Measurements from ENCODE around the gene ANGPTL8. TPM values are rescaled to one million over a fixed set of nuclear protein-coding genes. Genes with fewer than 3 reads are reported as not detected.
A peak's percentile ranks its signal among the peaks of the same experiment; 100 is the strongest.

ANGPTL8 gene
- total RNA-seq, 6 donors from 2014 or later: 5.2 TPM; not detected in 5

- Histone ChIP-seq H3K4me3 (no peak overlapping the region), H3K36me3 (peaks cover 0 to 82% (median 53%) of the 10 kb centered on the region in 4 donors), H3K9me3 (no peaks in the 10 kb centered on the region), H3K27ac (no peak overlapping the region), H3K27me3 (no peaks in the 10 kb centered on the region), H3K4me1 (no peaks in the 10 kb centered on the region)
- TF ChIP-seq POLR2AphosphoS5 (IDR thresholded peaks at IDR 0.05) (no peak), CTCF (IDR thresholded peaks at IDR 0.05) (no peak), POLR2A (IDR thresholded peaks at IDR 0.05) (no peak), EP300 (IDR thresholded peaks at IDR 0.05) (no peak)
- ATAC-seq (ENCODE audit: low FRiP score in 2 of 2) (no peak), DNase-seq (no peak)
- 86 to 94% methylated on average over 6 of the region's 6 CpGs for WGBS, 2 donors
These were observed 25.0 kb upstream of the ANGPTL8 start for GRCh38 chr19:11214387-11214786.

- DNase-seq (no peak), ATAC-seq (ENCODE audit: low FRiP score in 2 of 2) (no peak)
- no peak for TF ChIP-seq POLR2AphosphoS5 (IDR thresholded peaks at IDR 0.05)
- no peak for TF ChIP-seq EP300 (IDR thresholded peaks at IDR 0.05)
- TF ChIP-seq CTCF (IDR thresholded peaks at IDR 0.05): no peak
- no peak for TF ChIP-seq POLR2A (IDR thresholded peaks at IDR 0.05)
- no peak overlapping the region for H3K4me3 ChIP-seq
- WGBS, 2 donors: 97 to 100% methylated on average over 3 of the region's 3 CpGs
- no peaks in the 10 kb centered on the region for H3K27me3 ChIP-seq
- peaks cover 2 to 89% (median 50%) of the 10 kb centered on the region in 4 donors for H3K36me3 ChIP-seq
- no peaks in the 10 kb centered on the region for H3K4me1 ChIP-seq
- no peak overlapping the region for H3K27ac ChIP-seq
- H3K9me3 ChIP-seq: peaks cover 0 to 9% (median 2%) of the 10 kb centered on the region in 4 donors
These were observed 18.3 kb upstream of the ANGPTL8 start for GRCh38 chr19:11221082-11221598.

- peak overlapping the region in 1 of 4 donors; percentile 27 for H3K27ac ChIP-seq
- 90 to 100% methylated on average over 2 to 3 of the region's 3 CpGs for WGBS, 2 donors
- DNase-seq: no peak
- peaks cover 0 to 9% (median 2%) of the 10 kb centered on the region in 4 donors for H3K9me3 ChIP-seq
- H3K36me3 ChIP-seq: peaks cover 2 to 94% (median 42%) of the 10 kb centered on the region in 4 donors
- no peak overlapping the region for H3K4me3 ChIP-seq
- H3K4me1 ChIP-seq: no peaks in the 10 kb centered on the region
- no peaks in the 10 kb centered on the region for H3K27me3 ChIP-seq
- ATAC-seq (ENCODE audit: low FRiP score in 2 of 2): no peak
- TF ChIP-seq CTCF (IDR thresholded peaks at IDR 0.05) (no peak), POLR2A (IDR thresholded peaks at IDR 0.05) (no peak), EP300 (IDR thresholded peaks at IDR 0.05) (no peak), POLR2AphosphoS5 (IDR thresholded peaks at IDR 0.05) (no peak)
These were observed 16.2 kb upstream of the ANGPTL8 start for GRCh38 chr19:11223200-11223599.

GRCh38 chr19:11224429-11224828 is 15.0 kb upstream of the ANGPTL8 start:
- 85 to 94% methylated on average over 7 of the region's 7 CpGs for WGBS, 2 donors
- TF ChIP-seq POLR2AphosphoS5 (IDR thresholded peaks at IDR 0.05) (no peak), POLR2A (IDR thresholded peaks at IDR 0.05) (no peak), EP300 (IDR thresholded peaks at IDR 0.05) (no peak), CTCF (IDR thresholded peaks at IDR 0.05) (no peak)
- H3K27ac ChIP-seq: peak overlapping the region in 1 of 4 donors; percentile 29

GRCh38 chr19:11225172-11225571 is 14.2 kb upstream of the ANGPTL8 start:
- no peak for DNase-seq
- no peaks in the 10 kb centered on the region for H3K4me1 ChIP-seq
- H3K27me3 ChIP-seq: no peaks in the 10 kb centered on the region
- TF ChIP-seq POLR2A (IDR thresholded peaks at IDR 0.05): no peak
- TF ChIP-seq CTCF (IDR thresholded peaks at IDR 0.05): no peak
- TF ChIP-seq POLR2AphosphoS5 (IDR thresholded peaks at IDR 0.05): no peak
- no peak for TF ChIP-seq EP300 (IDR thresholded peaks at IDR 0.05)
- H3K4me3 ChIP-seq: no peak overlapping the region
- peaks cover 0 to 9% (median 2%) of the 10 kb centered on the region in 4 donors for H3K9me3 ChIP-seq
- H3K27ac ChIP-seq: peak overlapping the region in 2 of 4 donors; percentile 15 to 24
- H3K36me3 ChIP-seq: peaks cover 2 to 99% (median 42%) of the 10 kb centered on the region in 4 donors
- WGBS, 2 donors: 87% methylated on average over 5 of the region's 5 CpGs
- ATAC-seq (ENCODE audit: low FRiP score in 2 of 2): no peak

More at GRCh38 chr19:11224429-11224828, 15.0 kb upstream of the ANGPTL8 start:
- ATAC-seq (ENCODE audit: low FRiP score in 2 of 2): no peak
- no peaks in the 10 kb centered on the region for H3K4me1 ChIP-seq
- DNase-seq: no peak
- H3K4me3 ChIP-seq: no peak overlapping the region
- peaks cover 2 to 99% (median 42%) of the 10 kb centered on the region in 4 donors for H3K36me3 ChIP-seq
- peaks cover 0 to 9% (median 2%) of the 10 kb centered on the region in 4 donors for H3K9me3 ChIP-seq
- H3K27me3 ChIP-seq: no peaks in the 10 kb centered on the region
